Activated CD4-positive, alpha-beta T cell treated with anti-CD3 and anti-CD28 coated beads, Interleukin-2, amount 50 U/mL, for 48 hours (primary cell): ENCODE data around the gene PPP1R10.

Source experiments
- DNase-seq, 2 experiments: peaks; one replicate each; pipeline ENCODE4 v3.0.0-alpha.2; 2020

The PPP1R10 gene

DNA sequence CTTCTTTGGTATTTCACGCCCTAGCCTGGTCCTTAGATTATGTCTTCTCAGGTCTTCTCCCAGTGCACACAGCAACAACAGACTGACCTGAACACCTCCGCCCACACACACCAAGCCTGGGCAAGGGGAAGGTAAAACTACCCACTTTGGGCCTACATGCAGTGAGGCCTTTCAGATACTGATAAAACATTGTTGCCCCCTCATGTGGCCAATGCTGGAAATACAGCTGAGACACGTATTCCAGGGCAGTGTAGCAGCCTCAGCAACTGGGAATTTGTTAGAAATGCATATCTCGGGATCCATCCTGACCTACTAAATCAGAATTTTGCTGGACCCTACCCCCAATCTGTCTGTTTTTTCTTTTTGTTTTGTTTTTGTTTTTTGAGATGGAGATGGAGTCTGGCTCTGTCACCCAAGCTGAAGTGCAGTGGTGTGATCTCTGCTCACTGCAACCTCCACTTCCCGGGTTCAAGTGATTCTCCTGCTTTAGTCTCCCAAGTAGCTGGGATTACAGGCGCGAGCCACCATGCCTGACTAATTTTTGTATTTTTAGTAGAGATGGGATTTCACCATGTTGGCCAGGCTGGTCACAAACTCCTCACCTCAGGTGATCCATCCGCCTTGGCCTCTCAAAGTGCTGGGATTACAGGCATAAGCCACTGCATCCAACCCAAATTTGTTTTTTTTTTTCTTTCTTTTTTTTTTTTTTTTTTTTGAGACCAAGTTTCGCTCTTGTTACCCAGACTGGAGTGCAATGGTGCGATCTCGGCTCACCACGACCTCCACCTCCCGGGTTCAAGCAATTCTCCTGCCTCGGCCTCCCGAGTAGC lies 19.5 kb downstream of the PPP1R10 start:
- DNase-seq = peak; percentile 89 to 91

DNA sequence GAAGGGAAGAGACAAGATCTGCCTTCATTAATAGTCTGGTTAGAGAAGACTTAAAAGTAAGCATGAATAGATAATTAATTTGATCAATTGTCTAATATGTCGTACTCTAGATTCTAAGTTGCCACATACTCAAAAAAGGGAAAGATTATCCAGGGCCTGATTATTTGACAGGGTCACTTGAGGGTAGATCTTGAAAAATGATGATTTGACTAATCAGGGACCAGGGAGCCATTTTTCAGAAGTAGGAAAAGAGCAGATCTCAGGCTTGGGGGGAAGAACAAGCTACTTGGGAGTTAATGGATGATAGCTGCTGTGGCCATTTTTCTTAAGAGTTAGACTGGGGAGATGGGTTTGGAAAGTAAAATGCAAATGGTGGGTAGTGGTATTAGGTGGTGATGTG lies 24.8 kb downstream of the PPP1R10 start:
- no peak for DNase-seq

DNA sequence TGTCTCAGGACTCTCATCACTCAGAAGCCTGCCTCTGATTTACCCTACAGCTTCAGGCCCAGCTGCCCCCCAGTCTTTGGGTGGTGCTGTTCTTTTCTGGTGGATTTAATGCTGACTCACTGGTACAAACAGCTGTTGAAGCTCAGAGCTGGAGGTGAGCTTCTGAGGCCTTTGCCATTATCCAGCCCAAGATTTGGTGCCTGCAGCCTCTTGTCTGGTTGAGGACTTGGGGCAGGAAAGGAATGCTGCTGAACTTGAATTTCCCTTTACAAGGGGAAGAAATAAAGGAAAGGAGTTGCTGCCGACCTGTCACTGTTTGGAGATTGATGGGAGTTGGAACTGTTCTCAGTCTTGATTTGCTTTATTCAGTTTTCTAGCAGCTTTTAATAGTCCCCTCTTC lies 26.0 kb downstream of the PPP1R10 start:
- no peak for DNase-seq

DNA sequence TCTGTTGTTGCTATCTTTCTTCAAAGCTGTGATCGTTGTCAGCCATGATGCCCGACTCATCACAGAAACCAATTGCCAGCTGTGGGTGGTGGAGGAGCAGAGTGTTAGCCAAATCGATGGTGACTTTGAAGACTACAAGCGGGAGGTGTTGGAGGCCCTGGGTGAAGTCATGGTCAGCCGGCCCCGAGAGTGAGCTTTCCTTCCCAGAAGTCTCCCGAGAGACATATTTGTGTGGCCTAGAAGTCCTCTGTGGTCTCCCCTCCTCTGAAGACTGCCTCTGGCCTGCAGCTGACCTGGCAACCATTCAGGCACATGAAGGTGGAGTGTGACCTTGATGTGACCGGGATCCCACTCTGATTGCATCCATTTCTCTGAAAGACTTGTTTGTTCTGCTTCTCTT lies 26.5 kb downstream of the PPP1R10 start:
- no peak for DNase-seq

DNA sequence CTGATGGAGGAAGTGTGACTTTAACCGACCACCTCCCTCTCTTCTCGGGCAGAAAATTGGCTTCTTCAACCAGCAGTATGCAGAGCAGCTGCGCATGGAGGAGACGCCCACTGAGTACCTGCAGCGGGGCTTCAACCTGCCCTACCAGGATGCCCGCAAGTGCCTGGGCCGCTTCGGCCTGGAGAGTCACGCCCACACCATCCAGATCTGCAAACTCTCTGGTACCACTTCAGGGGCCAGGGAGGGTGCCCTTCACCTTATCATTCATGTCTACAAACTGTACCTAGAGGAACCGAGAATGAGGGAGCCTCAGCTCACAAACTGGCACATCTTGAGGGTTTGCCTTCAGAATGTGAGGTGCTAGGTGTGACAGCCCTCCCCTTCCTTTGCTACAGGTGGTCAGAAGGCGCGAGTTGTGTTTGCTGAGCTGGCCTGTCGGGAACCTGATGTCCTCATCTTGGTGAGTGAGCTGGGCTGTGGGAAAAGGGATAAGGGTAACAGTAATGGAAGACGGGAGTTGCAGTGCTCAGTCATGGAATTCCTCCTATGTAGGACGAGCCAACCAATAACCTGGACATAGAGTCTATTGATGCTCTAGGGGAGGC lies 27.2 kb downstream of the PPP1R10 start:
- DNase-seq = no peak

DNA sequence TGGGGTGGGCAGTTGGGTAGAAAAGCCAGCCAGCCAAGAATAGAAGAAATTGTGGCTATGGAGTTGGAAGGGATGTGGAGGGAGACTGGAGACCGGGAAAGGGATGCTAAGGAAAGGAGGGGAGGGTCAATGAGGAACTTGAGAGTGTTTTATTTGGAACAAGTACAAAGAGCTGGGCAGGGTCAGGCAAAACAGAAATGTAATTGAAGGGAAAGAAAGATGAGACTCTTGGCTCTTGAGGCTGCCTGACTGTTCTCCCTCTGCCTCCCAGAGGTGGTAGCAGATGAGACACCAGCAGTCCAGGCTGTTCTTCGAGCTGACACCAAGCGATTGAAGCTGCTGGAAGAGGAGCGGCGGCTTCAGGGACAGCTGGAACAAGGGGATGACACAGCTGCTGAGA lies 33.1 kb downstream of the PPP1R10 start:
- no peak for DNase-seq

DNA sequence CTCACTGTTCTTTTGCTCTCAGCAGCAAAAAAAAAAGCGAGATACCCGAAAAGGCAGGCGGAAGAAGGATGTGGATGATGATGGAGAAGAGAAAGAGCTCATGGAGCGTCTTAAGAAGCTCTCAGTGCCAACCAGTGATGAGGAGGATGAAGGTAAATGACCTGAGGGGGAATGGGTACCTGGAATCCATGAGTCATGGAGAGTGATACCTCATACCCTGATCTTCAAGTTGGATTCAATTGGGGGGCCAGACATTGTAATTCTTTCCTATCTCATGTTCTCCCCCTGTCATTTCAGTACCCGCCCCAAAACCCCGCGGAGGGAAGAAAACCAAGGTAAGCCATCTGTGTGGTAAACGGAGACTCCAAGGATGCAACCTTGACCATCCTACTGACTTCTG lies 39.0 kb downstream of the PPP1R10 start:
- DNase-seq = no peak

DNA sequence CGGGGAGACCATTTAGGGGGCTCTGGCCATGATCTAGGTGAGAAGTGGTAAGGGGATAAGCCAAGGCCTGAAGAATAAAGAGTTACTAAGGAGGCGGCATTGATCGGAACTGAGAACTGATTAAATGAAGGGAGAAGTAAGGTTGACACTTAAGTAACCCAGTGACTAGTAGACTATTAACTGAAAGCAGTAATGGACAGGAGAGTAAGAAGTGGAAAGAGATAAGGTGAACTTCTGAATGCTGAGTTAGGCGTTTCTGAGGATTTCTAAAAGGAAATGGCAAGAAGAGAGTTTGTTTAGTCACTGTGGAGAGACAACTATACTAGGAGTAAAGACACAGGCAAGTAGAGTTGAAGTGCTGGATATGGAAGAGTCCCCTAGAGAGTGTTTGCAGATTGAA lies 43.9 kb downstream of the PPP1R10 start:
- no peak for DNase-seq

DNA sequence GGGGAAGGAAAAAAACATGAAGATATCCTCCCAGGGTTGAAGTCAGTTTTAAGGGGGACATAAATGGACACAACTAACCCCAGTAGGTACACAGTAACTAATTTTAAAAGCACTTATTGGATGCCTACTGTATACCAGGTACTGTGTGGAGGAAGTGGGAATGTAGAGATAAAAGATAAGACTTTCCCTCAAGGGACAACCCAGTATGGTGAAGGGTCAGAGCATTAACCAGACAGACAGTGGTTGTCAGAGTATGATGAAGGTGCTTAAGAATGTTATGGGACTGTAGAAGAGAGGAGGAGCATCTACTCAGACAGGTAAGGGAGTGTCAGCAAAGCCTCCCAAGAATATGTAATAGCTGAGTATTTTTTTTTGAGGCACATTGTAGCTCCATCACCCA lies 44.9 kb downstream of the PPP1R10 start:
- DNase-seq = no peak

DNA sequence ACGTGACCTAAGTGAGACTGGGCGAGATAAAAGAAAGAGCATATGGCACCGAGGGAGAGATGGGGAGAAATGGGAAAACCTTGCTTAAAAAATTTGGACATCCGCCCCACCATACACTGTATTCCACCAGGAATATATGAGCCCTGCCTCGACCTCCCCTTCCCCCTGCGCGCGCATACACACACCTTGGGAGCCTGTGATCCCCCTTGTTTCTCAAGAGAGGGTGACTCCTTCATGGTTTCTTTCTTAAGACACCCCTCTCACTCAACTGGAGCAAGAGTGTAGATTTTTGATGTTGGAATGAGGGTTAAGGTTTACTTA lies 45.3 kb downstream of the PPP1R10 start:
- DNase-seq = no peak

DNA sequence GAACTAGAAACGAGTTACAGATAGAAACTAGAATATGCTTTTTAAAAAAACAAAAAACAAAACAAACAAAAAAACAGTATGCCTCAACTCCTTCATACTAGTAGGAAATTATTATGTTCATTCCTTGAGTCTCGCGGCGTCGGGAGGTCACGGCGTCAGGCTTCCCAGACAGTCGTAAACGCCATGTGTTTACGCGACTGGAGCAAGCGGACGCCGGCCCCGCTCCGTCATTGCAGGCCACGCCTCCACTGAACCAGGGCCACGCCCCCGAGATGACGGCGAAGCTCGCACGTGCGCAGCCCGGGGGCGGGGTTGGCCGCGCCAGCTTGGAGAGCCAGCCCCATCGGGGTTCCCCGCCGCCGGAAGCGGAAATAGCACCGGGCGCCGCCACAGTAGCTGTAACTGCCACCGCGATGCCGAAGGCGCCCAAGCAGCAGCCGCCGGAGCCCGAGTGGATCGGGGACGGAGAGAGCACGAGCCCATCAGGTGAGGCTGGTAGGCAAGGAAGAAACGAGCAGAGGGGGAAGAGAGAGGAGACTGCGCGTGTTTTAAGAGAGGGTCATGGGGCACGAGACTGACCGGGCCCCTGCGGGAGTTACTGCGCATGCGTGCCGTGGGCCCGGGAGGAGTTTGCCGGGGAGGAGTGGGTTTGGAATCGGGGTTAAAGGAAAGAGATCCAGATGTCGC lies 45.8 kb downstream of the PPP1R10 start, which contains the start of gene ABCF1:
TSS of gene ABCF1 (plus strand) at position 368 of the 687 bp plus-strand sequence. CDS start at position 414, 46 bp downstream.
- peak; percentile 99 to 100 for DNase-seq

DNA sequence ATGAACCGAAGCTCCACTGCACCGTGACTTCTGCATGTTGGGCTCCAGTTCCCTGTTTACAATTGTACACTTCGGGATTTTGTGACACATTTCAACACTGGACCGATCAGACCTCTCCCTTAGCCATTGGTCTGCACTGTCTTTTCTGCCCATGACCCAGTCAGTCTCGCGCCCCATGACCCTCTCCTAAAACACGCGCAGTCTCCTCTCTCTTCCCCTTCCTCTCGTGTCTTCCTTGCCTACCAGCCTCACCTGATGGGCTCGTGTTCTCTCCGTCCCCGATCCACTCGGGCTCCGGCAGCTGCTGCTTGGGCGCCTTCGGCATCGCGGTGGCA lies 46.3 kb downstream of the PPP1R10 start:
- no peak for DNase-seq

DNA sequence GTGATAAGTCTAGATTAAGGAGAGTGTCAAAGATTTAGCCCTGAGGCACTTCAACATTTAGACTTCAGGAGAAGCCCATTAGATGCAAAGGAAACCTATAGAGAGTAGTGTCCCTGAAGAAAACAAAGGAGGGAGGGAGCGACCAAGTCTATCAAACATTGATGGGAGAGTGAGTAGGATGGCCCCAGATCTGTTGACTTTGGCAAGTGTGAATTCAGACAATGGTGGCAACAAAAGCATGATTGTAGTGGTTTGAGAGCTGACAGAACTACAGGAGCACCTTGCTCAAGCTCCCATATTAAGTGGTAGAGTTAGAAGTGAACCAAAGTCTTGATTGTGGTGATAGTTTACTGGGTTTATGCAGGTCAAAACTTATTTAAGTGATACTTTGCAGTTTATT lies 46.8 kb downstream of the PPP1R10 start:
- DNase-seq = no peak

DNA sequence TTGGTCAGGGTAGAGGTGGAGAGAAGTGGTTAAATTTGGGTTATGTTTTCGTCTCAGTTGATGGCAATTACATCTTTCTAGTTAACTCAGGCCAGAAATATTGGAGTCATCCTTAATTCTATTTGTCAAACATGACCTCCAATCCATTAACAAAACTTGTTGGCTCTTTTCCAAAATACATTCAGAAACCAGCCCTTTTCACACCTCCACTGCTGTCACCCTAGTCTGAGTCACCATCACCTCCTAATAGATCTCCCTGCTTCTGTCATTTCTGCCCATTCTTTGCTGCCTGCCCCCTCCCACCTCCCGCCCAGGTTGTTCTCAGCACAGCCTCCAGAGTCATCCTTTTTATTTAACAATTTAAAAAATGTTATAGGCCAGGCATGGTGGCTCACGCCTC lies 48.8 kb downstream of the PPP1R10 start:
- DNase-seq = peak; percentile 37 to 53

DNA sequence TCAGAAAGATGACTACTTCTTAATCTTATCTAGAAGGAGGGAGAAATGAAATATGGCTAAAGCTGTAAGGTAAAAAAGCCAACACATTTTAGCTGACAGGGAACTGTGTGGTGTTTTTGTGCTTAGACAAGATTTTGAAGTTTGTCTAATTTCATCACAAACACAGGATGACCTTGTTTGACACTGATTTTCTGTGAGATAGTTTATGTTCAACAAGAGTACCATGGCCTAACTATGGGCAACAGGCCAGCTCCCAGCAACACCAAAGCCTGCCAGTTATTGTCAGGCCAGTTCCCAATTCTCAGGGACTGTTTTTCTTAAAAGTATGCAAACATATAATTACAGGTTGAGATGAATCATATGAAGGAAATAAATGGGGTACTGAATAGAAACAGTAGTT lies 51.3 kb downstream of the PPP1R10 start:
- no peak for DNase-seq

DNA sequence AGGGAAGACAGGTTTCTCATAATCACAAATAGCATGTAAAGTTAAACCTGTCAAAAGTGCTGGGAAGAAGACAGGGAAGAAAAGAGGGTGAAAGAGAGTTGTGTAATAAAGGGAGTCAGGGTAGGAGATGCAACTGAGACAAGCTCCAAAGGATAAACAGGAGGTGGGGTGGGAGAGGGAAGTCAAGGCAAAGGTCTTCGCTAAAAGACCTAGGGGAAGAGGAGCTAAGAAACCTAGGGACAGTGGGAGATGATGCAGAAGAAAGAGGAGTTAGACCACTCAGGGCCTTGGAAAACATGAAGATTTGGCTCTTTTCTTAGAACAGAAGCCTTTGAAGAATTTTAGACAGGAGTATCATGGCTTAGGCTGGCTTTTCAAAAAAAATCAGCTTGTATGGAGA lies 52.9 kb downstream of the PPP1R10 start:
- DNase-seq = no peak

DNA sequence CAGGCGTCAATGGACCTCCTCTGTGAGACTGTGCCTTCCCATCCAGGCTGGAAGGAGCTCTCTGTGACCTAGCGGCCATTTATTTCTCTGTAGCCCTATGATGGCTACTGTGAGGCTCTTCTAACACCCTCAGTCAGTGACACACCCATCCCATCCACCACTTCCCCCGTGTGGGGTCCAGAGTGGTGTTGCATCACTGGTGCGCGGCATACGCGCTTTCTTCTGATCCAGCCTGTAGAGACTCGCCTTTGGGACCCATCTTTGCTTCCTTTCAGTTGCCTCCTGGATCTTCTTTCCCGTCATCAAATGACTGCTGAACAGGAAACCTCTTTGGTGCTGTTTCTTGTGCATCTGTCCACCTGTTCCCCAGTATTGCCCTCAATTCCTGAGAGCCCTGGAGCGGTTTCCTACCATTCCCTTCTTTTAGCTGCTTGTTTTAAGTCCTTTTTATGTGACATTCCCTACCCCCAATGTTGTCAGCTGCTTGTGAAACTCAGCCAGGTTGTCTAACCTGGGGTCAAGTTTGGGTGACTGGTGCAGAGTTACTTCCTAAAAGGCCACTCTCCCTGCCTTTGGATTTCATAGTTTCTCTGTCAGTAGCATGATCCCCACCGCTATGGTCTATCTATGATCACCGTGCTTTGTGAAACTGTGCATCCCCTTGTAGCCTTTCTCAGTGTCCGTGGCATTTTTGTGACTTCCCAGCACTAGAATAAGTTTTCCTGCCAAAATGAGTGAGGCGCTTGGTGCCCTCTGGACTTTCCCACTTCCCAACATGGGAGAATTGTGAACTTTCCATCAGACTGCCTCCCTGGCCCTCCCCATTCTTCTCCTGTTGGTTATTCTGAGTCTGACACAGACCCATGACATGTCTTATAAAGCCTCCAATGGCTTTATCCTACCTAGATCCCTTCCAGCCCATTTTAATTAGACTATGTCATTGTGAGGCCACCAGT lies 54.3 kb downstream of the PPP1R10 start:
- DNase-seq = no peak

DNA sequence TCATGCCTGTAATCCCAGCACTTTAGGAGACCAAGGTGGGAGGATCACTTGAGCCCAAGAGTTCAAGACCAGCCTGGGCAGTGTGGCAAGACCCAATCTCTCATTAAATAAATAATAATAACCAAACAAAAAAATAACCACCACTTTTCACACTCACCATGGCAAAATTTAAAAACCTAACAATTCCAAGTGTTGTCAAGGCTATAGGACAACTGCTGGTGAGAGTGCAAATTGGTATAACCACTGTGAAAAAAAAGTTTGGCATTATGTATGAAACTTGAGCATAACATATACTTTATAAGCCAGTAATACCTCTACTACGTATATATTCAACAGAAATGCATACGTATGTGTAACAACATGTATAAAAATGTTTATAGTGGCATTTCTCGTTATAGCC lies 56.1 kb downstream of the PPP1R10 start:
- DNase-seq = no peak

DNA sequence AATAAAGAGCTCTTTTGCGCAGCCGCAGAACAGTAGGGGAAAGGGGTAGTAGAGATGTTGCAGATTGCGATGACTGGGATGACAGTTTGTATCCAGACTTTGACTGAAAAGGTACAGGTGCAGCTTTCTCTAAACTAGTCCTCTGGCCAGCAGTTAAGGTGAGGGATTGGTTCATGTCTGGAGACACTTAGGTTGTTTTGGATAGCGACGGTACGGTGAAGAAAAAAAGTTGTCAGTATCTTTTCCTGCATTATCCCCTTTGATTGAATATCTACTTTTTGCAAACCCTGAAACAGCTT lies 59.4 kb downstream of the PPP1R10 start:
- DNase-seq = no peak

DNA sequence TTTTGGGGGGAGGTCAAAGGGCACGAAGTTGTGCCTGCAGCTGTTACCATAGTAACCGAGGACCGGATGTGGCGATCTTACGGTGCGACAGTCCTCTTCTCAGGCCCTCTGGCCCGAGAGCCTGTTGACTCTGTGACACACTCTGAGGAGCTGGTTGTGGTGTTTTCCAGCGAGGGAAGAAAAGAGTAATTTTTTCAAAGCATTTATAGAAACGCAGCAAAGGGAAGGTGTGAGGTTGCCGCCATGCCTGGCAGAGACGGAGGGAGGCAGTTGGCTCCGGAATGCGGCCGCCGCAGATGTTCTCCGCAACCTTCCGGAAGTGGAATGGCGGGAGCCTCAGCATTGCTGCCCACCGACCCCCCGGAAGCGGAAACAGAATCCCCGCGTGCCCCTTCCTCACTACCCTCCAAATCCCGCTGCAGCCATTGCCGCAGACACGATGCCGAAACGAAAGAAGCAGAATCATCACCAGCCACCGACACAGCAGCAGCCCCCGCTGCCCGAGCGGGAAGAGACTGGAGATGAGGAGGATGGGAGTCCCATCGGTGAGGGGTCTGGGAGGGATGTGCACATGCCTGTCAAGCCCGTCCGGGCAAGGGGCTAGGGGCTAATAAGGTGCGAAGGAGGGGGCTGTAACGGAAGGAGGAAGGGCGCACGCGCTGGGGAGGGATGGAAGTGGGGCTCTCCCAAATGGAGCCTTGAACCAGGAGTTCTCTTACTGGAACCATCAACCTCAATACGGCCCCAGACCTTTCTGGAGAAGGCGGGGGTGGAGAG lies 59.9 kb downstream of the PPP1R10 start, which contains the start of gene PRR3:
TSS of gene PRR3 (plus strand) at position 390 of the 777 bp plus-strand sequence. CDS start at position 440, 50 bp downstream.
- peak; percentile 89 to 93 for DNase-seq

DNA sequence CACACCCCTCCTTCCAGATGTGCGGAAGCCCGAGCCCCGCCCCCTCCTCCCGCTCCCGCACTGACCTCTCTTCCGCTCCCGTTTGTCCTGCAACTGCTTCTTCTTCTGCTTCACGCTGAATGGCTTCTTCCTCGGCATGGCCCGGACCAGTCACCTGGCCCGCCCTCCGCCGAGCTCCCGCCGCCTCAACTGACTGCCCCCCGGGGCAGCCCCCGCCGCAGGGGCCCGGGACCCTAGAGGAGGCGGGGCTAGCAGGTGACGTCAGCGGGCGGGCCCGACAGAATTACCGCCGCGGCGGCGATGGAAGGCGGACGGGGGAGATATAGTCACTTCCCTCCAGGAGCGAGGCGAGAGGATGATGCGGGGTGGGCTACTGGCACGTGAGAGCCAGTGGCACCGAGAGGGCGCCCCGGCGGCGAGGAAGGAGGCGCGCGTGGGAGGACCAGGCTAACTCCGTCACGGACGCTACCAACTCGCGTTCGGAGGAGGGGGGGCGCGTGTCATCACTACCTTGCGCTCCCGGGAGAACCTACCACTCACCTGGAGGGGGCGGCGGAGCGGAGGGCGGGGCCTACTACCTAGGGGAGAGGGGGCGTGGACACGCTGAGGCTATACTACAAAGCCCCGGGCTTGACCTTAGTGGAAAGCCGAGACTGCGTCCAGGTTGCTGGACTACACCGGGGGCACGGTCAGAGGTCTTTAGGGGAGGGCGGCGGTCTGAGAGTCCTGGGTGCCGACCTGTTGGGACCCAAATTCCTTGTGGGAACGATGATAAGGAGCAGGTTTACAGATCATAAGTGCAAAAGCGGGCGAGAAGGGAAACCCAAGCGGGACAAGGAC lies 60.8 kb downstream of the PPP1R10 start, which contains the start of gene GNL1:
TSS of gene GNL1 (minus strand) at position 424 of the 840 bp plus-strand sequence. CDS start at position 138, 286 bp downstream.
- peak; percentile 100 for DNase-seq

DNA sequence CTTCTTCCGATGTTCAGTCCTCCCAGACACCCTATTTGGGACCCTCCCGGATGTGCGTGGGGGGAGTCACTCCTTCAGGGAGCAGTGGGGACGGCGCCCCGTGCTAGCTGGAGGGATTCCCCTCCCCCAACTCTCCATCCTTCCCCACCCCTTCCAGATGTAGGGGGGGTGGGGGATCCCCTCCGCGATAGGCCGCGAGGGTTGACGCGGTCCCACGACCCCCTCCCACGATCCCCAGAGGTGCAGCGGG lies 61.3 kb downstream of the PPP1R10 start:
- no peak for DNase-seq
